ENCODE measurements around the gene GCLM. TPM values are rescaled to one million over a fixed set of nuclear protein-coding genes. Genes with fewer than 3 reads are reported as not detected.
A peak's percentile ranks its signal among the peaks of the same experiment; 100 is the strongest.

GCLM gene
- total and polyA plus RNA-seq, 9 of the 15 experiments (the other 6 are each of a cell fraction or from before 2014, with no cell fraction given) = 9.3 to 71.6 (median 24.5) TPM

DNA sequence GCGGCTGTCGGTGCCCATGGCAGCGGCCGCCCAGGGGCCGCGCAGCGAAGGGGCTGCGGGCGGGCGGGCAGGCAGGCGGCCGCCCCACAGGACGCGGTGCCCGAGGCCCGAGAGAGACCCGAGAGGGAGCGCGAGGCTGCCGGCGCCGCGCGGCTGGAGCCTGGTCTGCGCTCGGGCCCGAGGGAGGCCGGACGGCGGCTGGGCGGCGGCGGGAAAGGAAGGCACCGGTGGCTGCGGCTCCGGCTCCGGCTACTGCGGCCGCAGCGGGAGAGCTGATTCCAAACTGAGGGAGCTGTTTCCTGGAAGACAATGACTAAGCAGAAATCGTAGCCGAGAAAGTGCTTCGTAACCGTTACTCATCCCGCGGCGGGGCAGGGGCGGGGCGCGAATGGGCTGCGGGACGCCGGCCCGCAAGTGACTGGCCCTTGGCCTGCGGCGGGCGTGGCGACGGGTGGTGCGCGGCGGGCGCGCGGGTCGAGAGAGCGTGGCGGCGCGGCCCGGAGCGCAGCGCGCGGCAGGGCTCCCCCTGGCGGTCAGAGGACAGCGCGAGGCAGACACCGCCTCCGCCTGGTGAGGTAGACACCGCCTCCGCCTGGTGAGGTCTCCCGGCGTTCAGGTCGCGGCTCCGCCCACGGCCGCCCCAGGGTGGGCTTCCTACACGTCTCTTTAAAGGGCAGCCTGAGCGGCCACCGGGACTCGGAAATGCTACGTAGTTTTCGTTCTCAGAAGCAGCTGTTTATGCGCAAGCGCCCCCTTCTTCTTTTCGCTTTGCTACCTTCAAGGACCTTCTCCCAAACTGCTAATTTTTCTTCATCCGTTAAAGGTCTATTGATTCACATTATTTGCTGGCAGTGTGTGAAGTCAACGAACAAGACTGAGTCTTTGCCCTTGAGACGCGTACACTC, at the start of gene GCLM (continued):
- TF ChIP-seq, protein P1, sequence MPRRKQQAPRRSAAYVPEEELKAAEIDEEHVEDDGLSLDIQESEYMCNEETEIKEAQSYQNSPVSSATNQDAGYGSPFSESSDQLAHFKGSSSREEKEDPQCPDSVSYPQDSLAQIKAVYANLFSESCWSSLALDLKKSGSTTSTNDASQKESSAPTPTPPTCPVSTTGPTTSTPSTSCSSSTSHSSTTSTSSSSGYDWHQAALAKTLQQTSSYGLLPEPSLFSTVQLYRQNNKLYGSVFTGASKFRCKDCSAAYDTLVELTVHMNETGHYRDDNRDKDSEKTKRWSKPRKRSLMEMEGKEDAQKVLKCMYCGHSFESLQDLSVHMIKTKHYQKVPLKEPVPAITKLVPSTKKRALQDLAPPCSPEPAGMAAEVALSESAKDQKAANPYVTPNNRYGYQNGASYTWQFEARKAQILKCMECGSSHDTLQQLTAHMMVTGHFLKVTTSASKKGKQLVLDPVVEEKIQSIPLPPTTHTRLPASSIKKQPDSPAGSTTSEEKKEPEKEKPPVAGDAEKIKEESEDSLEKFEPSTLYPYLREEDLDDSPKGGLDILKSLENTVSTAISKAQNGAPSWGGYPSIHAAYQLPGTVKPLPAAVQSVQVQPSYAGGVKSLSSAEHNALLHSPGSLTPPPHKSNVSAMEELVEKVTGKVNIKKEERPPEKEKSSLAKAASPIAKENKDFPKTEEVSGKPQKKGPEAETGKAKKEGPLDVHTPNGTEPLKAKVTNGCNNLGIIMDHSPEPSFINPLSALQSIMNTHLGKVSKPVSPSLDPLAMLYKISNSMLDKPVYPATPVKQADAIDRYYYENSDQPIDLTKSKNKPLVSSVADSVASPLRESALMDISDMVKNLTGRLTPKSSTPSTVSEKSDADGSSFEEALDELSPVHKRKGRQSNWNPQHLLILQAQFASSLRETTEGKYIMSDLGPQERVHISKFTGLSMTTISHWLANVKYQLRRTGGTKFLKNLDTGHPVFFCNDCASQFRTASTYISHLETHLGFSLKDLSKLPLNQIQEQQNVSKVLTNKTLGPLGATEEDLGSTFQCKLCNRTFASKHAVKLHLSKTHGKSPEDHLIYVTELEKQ (CRISPR knock-in tag; IDR thresholded peaks at IDR 0.05) = no peak
- TF ChIP-seq HDAC6 (IDR thresholded peaks at IDR 0.05; ENCODE audit: low read depth, low read length) (no peak), ZNF140 (CRISPR knock-in tag; IDR thresholded peaks at IDR 0.05) (no peak), KAT8 (IDR thresholded peaks at IDR 0.05; ENCODE audit: low read depth) (no peak), KLF10 (CRISPR knock-in tag; IDR thresholded peaks at IDR 0.05) (no peak), MIER1 (IDR thresholded peaks at IDR 0.05; ENCODE audit: low read depth) (no peak), TAF15 (IDR thresholded peaks at IDR 0.05; ENCODE audit: low read depth, low read length) (no peak), BHLHE40 (IDR thresholded peaks at IDR 0.05; ENCODE audit: low read length) (no peak; the same call in 1 of the 2 replicates), SIN3A (IDR thresholded peaks at IDR 0.05; ENCODE audit: borderline replicate concordance in 2 of 2, control insufficient read depth in 1 of 2, low read depth in 2 of 2, low read length in 2 of 2) (peak; percentile 23 to 48; a peak in 2 of 4 replicates), FOXJ3 (CRISPR knock-in tag; IDR thresholded peaks at IDR 0.05) (no peak), HSF4 (CRISPR knock-in tag; IDR thresholded peaks at IDR 0.05; ENCODE audit: borderline replicate concordance) (no peak), TAF1 (IDR thresholded peaks at IDR 0.05; ENCODE audit: control insufficient read depth, extremely low read depth, insufficient read depth, low read length, severe bottlenecking) (peak; percentile 97)
- TF ChIP-seq, protein P2, sequence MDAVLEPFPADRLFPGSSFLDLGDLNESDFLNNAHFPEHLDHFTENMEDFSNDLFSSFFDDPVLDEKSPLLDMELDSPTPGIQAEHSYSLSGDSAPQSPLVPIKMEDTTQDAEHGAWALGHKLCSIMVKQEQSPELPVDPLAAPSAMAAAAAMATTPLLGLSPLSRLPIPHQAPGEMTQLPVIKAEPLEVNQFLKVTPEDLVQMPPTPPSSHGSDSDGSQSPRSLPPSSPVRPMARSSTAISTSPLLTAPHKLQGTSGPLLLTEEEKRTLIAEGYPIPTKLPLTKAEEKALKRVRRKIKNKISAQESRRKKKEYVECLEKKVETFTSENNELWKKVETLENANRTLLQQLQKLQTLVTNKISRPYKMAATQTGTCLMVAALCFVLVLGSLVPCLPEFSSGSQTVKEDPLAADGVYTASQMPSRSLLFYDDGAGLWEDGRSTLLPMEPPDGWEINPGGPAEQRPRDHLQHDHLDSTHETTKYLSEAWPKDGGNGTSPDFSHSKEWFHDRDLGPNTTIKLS (IDR thresholded peaks at IDR 0.05; ENCODE audit: borderline replicate concordance, low read depth) = peak; percentile 82
- TF ChIP-seq, protein P3, sequence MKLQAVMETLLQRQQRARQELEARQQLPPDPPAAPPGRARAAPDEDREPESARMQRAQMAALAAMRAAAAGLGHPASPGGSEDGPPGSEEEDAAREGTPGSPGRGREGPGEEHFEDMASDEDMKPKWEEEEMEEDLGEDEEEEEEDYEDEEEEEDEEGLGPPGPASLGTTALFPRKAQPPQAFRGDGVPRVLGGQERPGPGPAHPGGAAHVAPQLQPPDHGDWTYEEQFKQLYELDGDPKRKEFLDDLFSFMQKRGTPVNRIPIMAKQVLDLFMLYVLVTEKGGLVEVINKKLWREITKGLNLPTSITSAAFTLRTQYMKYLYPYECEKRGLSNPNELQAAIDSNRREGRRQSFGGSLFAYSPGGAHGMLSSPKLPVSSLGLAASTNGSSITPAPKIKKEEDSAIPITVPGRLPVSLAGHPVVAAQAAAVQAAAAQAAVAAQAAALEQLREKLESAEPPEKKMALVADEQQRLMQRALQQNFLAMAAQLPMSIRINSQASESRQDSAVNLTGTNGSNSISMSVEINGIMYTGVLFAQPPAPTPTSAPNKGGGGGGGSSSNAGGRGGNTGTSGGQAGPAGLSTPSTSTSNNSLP (IDR thresholded peaks at IDR 0.05; ENCODE audit: borderline replicate concordance, low read depth, low read length) = no peak
- TF ChIP-seq, protein P4, sequence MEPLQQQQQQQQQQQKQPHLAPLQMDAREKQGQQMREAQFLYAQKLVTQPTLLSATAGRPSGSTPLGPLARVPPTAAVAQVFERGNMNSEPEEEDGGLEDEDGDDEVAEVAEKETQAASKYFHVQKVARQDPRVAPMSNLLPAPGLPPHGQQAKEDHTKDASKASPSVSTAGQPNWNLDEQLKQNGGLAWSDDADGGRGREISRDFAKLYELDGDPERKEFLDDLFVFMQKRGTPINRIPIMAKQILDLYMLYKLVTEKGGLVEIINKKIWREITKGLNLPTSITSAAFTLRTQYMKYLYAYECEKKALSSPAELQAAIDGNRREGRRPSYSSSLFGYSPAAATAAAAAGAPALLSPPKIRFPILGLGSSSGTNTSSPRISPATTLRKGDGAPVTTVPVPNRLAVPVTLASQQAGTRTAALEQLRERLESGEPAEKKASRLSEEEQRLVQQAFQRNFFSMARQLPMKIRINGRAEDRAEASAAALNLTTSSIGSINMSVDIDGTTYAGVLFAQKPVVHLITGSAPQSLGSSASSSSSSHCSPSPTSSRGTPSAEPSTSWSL (CRISPR knock-in tag; IDR thresholded peaks at IDR 0.05; ENCODE audit: borderline replicate concordance) = no peak

Data from K562 (cell line).